Stimulated activated CD8-positive, alpha-beta memory T cell treated with anti-CD3 and anti-CD28 coated beads, Interleukin-12 subunit alpha, Interleukin-12 subunit beta, amount 100 ng/mL, for 1 hour (primary cell): ENCODE results near the gene HIVEP3.

Experiments
- DNase-seq: peaks from one replicate; pipeline ENCODE4 v3.0.0-alpha.2; 2020; ENCODE audit warnings: low read depth

HIVEP3 gene

DNA sequence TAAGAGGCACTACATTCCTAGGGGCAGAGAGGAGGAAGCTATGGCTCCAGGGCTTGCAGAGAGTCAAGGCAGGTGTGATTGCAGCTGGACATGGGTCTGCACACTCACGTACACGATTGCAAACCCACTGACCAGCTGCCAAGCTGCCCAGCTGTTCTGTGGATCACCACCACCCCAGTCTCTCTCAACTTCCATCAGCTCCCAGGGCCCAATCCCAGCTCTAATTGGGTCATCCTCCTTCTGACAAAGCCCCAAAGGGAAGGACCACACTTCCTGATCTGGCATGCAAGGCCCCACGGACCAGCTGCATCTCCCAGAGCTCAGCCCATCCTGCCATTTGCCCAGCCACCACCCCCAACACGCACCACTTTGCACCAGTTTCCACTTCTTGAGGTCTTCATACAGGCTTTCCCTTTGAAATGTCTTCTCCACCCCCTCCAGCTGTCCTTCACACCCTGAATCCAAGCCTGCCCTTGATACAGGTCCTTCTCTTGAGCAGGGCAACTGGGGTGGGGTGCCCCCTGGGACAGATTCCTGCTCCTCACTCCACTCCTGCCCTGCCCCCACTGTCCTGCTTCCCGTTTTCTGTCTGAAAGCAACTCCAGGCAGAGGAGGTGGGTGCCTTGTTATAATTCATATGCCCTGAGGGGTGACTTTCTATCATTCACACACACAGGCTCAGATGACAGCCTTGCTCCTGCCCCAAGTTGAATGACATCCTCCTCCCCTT lies 254.9 kb downstream of the HIVEP3 start:
- DNase-seq = no peak

DNA sequence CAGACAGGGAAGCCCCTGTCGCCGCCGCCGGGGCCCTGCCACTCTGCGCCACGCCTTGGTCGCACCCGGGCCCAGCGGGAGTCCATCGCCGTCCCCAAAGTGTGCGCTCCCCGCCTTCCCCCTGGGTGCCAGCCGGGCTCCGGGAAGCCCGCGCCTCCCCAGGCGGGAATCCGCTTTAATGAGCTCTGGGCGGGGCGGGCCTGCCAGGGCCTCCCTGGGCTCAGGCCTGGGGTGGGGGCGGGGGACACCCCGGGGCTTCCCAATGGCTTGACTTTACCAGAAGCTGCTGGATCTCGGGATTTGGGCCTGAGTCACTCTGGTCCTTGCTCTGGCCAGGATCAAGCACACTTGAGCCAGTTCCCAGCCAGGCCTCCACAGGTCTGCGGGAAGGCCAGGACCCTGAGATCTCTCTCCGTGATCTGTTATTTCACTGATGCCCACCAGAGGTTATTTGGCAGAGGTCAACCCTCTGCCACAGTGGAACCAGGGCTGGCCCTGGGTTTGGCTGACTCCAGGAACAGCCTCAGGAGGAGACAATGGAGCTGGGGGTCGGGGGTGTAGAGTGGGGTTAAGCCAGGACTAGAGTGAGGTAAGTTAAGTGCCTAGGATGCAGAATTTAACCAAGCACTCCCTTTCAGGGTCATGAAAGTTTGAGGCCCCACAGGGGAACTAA lies 255.8 kb downstream of the HIVEP3 start:
- DNase-seq = no peak

DNA sequence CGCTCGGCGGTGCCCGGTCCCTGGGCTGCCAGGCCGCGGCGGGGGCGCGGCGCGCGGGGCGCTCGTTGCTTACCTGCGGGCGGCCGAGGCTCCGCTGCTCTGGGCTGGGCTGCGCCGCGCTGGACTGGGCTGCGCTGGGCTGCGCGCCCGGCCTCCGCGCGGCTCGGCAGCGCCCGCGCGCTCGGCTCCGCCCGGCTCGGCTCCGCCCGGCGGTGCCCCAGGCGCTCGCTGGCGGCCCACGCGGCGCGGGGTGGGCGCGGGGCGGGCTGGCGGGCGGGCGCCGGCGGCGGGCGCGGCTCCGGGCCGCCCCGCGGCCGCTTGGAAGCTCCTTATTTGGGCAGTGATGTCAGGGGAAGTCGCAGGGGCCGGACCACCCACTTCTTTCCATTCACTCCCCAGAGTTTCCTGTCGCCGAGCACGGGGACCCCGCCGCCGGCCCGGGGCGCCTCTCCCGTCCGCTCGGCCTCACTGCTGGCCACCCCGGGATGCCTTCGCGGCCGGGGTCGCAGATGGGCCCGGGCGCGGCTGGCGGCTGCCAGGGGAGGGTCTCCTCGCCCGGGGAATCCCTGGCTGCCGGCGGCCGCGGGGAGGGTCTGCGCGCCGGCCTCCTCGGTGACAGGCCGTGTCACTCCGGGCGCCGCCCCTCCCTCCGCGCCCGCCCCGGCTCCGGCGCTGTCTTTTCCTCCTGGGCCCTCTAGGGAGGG lies 256.5 kb downstream of the HIVEP3 start:
- peak; percentile 57 for DNase-seq

DNA sequence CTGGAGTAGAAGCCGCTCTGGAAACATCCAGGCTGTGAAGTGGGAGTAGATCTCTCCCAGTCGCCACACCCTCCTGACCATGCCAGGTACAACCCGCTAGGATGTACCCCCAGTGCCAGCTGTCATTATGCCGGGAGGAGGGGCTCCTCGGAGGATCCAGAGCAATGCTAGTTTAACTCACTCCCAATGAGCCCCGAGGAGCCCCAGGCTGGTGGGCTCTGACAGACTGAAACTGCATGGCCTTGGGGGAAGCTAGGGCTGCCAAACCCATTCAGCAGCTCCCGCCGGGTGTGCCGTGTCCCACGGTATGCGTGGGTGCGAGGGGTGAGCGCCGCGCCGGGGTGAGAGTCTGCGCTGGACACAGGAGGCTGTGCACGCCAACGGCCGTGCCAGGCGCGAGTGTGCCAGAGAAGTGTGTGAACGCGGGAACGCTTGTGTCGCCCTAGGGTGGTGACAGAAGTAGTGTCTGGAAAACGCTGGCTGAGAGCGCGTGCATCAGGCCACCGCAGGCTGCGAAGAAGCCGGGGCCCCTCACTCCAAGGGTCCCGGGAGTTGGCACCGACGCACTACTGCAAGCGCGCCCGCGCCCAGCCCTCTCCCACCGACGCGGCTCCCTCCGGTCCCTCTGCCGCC lies 257.2 kb downstream of the HIVEP3 start:
- no peak for DNase-seq

DNA sequence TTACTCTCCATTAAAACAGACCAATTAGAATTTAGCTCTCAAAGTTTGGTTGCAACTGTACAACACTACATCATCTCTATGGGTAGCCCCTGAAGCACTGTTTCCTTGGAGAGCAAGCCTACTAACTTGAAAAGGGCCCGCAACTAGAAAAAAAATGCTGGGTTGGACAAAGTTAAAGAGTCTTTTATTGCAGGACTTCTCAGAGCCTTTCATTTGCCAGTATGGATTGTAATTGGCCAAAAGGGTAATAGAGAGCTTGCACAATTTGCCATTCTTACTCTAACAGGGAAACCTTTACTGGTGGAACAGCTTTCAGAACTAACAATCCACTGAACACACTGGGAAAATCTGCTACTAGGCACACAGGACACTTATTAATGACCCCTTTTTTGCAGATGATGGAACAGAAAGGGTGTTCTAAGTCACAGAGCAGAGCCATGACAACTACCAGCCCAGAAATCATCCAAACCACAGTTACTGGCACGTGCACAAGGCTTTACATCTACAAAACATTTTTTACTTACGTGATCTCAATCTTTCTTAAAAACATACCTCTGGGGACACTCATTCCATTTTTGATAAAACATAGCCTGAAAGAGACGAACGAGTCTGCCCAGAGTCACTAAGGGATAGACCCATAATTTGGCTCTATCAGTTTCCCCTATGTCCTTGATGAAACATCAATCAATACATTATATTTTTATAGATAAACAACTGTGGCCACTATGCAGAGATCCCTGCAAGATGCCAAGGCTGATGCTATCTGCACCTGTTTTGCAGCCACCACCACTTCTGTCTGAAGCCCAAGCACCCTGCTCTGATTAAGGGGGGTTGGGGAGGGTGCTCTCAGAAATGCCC lies 257.9 kb downstream of the HIVEP3 start:
- no peak for DNase-seq

DNA sequence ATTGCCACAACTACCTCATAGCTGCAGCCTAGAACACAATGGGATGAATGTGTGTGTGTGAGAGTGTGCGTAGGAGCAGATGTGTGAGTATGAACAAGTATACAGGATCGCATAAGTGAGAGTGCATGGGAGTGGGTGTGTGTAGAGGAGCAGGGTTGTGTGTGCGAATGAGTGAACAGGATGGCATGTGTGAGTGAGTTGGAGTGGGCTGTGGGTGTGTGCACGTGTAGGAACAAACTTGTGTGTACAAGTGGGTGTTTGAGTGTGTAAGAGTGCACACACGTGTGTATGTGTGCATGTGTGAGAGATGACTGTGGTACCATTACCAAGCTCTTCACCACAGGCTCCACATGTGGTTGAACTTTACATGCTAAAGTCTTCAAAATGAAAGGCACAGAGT lies 258.8 kb downstream of the HIVEP3 start:
- DNase-seq = no peak

DNA sequence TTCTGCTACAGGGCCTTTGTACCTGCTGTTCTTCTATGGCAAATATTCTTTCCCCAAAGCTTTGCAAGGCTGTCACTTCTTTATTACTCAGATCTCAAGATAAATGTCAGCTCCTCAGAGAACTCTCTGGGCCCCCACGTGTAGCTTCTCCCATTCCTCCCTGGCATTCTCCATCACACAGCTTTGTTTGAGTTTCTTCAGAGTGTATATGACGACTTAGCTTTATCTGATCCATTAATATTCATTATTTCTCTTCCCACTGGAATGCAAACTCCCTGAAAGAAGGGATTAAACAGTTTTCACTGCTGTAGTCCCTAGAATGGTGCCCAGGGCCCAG lies 259.6 kb downstream of the HIVEP3 start:
- no peak for DNase-seq

DNA sequence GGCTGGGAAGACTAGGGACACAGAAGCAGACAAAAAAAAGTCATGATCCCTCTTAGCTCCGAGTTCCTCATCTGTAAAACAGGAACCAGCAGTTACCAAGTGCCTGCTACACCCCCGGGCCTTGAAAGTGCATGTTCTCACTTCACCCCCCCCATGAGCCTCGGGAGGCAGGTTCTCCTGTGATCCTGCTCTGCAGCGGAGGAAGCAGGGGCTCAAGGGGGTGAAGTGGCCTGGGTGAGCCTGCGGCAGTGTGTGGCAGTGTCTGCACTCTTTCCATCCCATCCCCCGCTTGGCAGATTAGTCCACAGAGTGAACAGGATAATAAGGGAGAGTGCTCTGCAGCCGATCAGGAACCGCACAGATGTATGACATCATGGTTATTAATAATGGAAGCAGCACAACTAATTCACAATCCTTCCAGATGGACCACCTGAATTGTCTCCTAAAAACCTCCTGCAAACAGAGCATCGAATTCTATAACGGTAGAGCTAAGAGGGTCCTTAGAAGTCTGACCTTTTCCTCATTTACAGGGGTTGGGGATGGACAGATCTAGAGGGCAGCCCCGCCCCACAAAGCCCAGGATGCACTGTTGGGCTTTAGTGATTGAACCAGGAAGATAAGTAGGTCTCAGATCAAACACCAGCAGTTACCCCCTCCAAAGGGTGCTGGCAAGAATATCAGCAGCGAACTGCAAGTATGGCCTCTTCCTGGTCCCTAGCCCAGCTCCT lies 260.1 kb downstream of the HIVEP3 start:
- DNase-seq = no peak

DNA sequence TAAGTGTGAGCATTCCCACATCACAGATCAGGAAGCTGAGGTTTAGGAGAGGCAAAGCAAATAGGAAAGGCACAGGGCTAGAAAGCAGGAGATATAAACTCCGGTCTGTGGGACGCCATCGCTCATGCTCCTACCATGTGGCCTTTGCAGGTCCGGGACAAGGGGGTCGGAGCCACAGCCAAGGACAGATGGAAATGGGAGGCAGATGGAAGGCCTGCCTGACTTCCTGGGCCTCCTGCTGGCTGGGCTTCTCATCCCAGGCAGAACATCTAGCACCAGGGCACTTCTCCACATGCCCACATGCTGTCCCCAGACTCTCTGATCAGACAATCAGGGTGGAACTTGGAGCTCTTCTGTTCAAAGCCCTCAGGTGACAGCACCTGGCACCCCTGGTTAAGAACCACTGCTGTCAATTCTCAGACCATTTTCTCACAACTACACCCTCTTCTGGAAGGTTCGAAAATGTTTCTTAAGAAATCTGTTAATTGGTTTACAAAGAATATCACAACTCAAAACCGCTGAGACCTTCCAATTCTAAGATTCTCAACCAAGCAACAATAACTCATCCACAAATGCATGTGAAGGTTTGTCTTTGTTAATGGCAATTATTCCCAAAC lies 260.9 kb downstream of the HIVEP3 start:
- no peak for DNase-seq

DNA sequence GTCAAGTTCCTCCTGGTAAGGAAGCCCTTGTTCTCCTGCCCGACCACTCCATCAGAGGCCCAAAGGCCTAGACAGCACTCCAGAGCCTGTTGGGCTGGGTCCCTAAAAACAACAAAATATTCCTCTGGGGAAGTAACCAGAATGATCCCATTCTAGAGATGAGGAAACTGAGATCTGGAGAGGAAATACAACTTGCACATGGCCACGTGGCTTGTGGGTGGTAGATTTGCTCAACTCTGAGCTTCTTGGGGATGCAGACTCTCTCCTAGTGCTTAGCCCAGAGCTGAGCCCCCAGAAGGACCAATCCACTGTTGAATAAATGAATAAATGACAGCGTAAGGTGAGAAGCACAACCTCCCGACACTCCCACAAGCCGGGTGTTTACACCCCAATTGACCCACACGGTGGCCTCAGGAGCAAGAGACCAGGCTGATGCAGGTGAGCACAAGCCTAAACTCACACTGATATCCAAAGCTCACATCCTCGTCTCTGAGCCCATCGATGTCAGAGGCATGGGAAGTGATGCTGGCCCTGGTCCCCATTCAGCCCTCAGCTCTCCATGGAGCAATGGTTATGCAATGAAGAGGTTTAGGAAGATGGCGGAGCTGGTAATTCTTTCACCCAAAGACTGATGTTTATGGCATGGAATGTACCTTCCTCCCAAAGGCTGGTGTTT lies 261.8 kb downstream of the HIVEP3 start:
- DNase-seq = no peak

DNA sequence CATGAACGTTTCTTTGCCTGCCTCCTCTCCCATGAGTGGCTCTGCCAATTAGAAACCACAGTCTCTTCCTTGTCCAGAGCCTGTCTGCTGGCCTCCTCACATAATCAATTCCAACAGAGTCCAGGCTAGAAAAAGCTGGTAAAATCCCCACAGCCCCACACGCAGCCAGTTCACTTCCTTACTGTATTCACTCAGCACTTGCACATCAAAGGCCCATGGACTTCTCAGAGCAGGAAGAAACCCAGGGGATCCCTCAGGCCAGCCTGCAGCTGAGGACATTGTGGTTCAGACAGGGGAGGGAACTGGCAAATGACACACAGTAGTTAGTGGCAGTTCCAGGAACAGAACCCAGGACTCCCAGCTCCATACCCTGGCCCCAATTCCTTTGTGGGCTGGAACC lies 262.7 kb downstream of the HIVEP3 start:
- no peak for DNase-seq

DNA sequence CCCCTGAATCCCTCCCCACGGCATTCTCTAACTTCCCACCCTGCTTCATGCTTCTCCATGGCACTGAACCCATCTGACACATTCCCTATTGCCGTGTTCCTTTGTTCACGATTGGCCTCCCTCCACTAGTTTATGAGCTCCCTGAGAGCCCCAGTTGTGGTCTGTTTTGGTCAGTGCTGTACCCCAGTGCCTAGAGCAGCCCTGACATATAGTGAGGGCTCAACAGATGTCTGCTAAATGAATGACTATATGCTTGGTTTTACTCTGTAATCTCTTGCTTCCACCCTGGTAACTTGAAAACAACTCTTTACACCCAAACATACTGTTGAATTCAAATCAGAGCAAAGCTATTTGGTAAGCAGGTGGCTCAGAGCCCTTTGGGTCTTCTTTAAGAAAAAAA lies 263.1 kb downstream of the HIVEP3 start:
- no peak for DNase-seq

DNA sequence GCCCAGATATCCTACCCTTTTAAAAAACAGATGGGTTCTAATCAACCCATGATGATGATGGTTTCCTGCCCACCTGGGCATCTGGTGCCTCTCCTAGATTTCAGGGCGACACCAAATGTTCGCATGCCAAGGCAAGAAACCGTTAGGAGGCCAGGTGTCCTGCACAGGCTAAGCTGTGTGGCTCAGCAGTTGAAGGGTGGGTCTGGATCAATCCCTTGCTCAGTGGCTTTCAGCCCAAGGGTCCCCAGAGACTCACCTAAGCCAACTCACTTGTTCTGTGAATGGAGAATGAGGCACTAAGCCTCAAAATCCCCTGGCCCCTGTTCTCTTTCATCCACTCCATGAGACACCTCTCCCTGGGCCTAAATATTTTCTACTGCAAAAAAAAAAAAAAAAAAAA lies 265.1 kb downstream of the HIVEP3 start:
- DNase-seq = no peak

DNA sequence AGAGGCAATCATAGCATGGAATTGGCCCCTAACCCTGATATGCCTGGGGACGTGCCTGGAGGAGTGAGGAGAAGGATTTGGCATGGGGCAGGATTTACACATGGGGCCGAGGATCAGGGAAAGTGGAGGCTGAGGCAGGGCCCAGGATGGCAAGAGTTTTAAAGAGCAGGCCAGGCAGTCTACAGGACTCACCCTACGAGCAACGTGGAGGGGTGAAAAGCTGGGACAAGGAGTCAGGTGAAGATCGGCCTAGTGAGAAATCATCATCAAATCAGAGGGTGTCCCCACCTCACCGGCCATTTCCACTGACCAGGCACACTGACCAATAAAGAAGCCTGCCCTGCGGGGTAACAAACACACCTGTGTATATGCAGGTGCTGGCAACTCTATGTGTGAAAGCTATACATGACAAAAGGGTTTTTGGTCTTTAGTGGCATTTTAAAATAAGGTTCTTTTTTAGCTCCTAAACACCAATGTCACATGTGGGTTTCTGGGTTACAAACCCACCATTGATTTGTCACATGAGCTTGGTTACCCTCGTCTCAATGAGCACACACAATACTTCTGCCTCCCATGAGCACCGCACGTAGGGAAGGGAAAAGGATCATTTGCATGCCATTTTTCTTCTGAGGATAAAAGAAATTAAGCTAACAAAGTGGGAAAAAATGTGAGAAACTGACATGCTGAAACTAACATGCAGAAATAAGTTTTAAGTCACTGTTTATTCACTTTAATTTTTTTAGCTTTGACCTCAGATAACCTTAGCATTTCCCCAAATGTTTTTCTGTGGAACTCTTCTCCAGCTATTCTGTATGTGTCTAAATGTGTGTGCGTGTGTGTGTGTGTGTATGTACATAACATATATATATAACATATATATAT lies 266.1 kb downstream of the HIVEP3 start:
- DNase-seq = no peak

DNA sequence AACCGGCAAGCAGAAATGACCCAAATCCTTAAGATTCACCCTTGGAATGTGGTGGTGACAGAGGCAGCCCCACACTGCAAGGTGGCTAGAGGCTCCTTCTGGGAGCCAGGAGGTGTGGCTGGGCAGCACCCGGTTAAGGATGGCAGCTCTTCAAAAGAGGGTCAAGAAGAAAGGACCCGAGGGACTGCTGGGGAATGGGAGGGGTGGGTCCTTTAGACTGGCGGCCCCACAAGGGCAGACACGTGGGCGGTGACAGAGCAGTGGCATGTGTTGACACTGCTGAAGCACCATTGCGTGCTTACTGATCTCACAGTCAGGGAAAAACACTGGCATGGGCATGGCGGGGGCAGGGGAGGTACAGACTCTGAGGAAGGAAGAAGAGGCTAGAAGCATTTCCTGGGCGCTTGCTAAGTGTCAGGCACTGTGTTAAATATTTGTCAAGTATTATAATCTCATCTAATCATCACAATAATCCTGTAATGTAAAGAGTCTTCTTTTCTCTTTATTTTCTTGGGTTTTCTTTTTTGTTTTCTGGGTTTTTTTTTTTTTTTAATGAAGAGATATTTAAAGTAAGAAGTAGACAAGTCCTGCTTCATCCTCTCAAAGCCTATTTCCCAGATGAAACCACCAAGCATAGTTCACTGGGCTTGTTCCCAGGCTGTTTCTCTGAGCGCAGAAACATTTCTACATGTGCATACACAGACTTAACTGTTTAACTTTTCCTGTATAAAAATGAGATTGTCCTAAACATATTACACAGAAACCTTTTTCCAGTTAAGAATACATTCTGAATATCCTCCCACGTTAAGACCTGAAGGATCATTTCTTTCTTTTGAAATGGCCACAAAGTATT lies 268.5 kb downstream of the HIVEP3 start:
- DNase-seq = no peak

DNA sequence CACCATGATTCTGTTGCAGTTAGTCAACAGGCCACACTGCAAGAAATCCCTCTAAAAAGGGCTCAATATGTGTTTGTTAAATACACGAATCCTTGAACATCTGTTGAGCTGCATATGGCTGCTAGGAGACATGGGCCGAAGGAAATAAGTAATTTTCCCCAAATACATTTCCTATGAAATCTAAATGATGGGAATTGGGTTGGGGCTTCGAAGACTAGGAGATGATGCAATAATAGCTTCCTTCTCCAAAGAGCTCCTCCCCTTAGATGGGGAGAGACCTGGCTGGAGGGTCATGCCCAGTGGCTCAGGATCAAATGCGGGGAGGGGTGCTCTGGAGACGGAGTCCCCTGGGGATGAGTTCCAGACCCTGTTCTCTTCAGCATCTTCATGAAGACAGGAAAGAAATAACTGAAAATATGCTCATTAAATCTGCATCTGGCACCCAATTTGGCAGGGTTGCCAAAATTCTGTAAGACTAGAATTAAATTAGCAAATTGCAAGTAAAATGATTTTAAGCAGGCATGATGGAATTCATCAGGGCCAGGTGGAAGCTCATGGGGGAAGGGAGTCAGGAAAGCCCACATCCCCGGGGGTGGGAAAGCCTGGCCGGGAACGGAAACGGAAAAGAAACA lies 269.2 kb downstream of the HIVEP3 start:
- DNase-seq = no peak

DNA sequence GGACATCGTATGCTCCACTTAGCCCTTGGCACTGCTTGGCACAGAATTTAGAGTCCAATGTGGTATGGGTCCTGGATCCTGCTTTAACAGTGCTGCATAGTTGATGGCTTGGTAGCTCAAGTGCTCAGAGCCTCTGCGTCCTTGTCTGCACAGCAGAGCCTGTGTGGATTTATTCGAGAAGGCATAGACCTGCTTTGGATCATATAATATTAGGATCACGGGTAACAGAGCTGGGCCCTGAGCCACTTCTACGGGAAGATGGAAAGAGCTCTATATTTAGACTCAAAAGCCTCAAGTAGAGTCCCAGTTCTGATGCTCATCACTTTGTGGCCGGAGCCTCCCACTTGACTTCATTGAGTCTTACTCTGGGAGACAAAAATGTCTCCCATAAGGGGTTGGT lies 269.9 kb downstream of the HIVEP3 start:
- DNase-seq = no peak

DNA sequence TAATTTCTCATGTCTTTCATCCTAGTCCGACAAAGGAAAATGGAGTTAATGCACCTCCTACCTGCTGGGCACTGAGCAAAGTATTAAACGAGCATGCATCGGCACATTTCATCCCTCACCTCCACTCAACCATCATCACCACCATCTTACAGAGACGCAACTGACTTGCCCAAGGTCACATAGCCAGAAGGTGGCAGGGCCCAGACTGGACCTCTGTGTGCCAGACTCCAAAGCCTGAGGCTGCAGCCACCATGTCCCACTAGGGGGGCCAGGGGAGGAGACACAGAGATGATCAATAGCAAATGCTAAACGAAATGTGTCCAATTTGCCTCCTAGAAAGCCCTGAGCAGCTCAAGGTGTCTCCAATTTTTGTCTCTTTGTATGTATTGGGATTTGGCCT lies 270.5 kb downstream of the HIVEP3 start:
- no peak for DNase-seq
